Smooth muscle cell (in vitro differentiated cells): ENCODE data around the gene CAPN15. TPM values are rescaled to one million over a fixed set of nuclear protein-coding genes. Genes with fewer than 3 reads are reported as not detected.

Source experiments
- DNase-seq: peaks from one replicate; lab custom pipeline; 2025; ENCODE audit not compliant: unreplicated experiment; lab: John Stamatoyannopoulos, UW
- H2AFZ ChIP-seq: fragments of 200-600 bp; sonication (generic); 2 replicates; pipeline ENCODE4 v1.6.0; 2016; ENCODE audit warnings: antibody characterized with exemption, low read depth, mild to moderate bottlenecking
- H3F3A ChIP-seq: fragments of 200-600 bp; sonication (generic); 2 replicates; pipeline ENCODE4 v1.6.0; 2017; ENCODE audit warnings: antibody characterized with exemption, low read depth
- H3K27ac ChIP-seq: fragments of 200-600 bp; sonication (generic); 2 replicates; pipeline ENCODE4 v1.5.1; 2016; ENCODE audit warnings: low read depth, mild to moderate bottlenecking
- H3K27me3 ChIP-seq: fragments of 200-600 bp; sonication (generic); 2 replicates; pipeline ENCODE4 v1.6.1; 2016; ENCODE audit warnings: low read depth, mild to moderate bottlenecking
- H3K36me3 ChIP-seq: fragments of 200-600 bp; sonication (generic); 2 replicates; pipeline ENCODE4 v1.5.1; 2016; ENCODE audit warnings: low read depth
- H3K4me1 ChIP-seq: fragments of 200-600 bp; sonication (generic); 2 replicates; pipeline ENCODE4 v1.5.1; 2016; ENCODE audit warnings: low read depth
- H3K4me2 ChIP-seq: fragments of 200-600 bp; sonication (generic); 2 replicates; pipeline ENCODE4 v1.6.0; 2016; ENCODE audit warnings: mild to moderate bottlenecking
- H3K4me3 ChIP-seq: fragments of 200-600 bp; sonication (generic); 2 replicates; pipeline ENCODE4 v1.5.1; 2016; ENCODE audit warnings: mild to moderate bottlenecking
- H3K79me2 ChIP-seq: fragments of 200-600 bp; sonication (generic); 2 replicates; pipeline ENCODE4 v1.6.0; 2016; ENCODE audit warnings: low read depth, mild to moderate bottlenecking
- H3K9ac ChIP-seq: fragments of 200-600 bp; sonication (generic); 2 replicates; pipeline ENCODE4 v1.6.0; 2016; ENCODE audit warnings: low read depth
- H3K9me3 ChIP-seq: fragments of 200-600 bp; sonication (generic); replicated peaks from 2 replicates; pipeline ENCODE4 v1.5.1; 2016; ENCODE audit warnings: low read depth
- H4K20me1 ChIP-seq: fragments of 200-600 bp; sonication (generic); 2 replicates; pipeline ENCODE4 v1.6.0; 2016; ENCODE audit warnings: low read depth
- CTCF ChIP-seq: fragments of 200-600 bp; sonication (generic); IDR thresholded peaks from 2 replicates; pipeline ENCODE4 v1.5.1; 2017; ENCODE audit warnings: borderline replicate concordance, mild to moderate bottlenecking, antibody characterized with exemption; ENCODE audit not compliant: insufficient read depth, poor library complexity, severe bottlenecking
- WGBS: methylation state at CpG from one replicate; pipeline ENCODE4 v1.1.7; 2016; ENCODE audit warnings: low lambda C conversion rate; 5-methylcytosine and 5-hydroxymethylcytosine counted together
- microRNA-seq: library from miRNA; unstranded; fragments of <30 nt; microRNA quantifications from one replicate; pipeline ENCODE4, GENCODE V29; 2016; ENCODE audit warnings: borderline number of aligned reads
- polyA plus RNA-seq: library from polyadenylated mRNA; unstranded; fragments of >200 nt; fragmentation: Nextera tagmentation; extraction: Ambion mirVana; gene quantifications from 2 replicates; pipeline ENCODE4 v1.2.1, GENCODE V29; 2016
- small RNA-seq: library from RNA; depleted of rRNA; stranded (forward); fragments of <200 nt; gene quantifications from one replicate; pipeline ENCODE3, GENCODE V24; 2014
- total RNA-seq: library from RNA; depleted of rRNA; stranded (reverse); fragments of >200 nt; gene quantifications from 2 replicates; pipeline ENCODE4 v1.2.3, GENCODE V29; 2014

The CAPN15 gene
- total and polyA plus RNA-seq, 2 experiments from 2014 or later = 14.7 to 18.7 TPM

DNA sequence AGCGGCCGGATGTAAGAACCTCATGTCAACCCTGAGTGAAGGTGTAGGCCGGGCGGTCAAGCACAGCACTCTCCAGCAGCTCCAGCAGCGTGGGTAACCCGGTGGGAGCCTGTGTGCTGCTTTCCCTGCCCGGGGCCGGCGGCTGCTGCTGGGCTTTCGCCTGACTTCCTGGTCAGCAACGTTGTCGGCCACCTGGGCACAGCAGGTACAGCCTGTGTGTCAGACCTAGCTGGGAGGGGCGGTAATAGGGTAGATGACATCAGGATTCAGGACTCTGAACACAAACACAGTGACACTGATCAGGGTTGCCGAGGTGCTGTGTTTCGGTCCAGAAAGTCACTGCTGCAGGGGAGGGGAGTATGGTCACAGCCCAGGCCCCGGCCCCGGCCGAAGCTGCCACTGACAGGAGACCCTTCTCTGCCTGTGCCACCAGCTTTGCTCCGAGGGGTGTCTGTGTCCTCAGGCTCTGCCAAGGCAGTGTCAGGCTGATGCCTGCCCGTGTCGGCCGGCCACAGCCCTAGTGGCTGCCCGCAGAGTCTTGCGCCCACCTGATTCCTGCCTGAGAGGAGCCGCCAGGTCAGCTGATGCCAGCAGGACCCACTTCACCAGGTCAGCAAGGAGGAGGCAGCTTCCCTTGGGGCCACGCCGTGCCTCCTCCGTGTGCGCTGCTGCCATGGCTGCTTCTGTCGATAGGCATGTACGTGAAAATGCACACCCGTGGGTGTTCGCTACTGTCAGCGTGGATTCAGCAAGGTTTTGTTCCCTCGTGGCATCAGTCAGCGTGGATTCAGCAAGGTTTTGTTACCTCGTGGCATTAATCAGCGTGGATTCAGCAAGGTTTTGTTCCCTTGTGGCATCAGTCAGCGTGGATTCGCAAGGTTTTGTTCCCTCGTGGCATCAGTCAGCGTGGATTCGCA is 71.6 kb downstream of the CAPN15 start:
- Histone ChIP-seq H3K27me3 (no peaks in the 10 kb centered on the region), H3K9me3 (no peaks in the 10 kb centered on the region), H3F3A (no peaks in the 10 kb centered on the region), H4K20me1 (peaks cover 94% of the 10 kb centered on the region), H3K79me2 (peaks cover 65% of the 10 kb centered on the region), H3K9ac (no peak overlapping the region), H3K27ac (no peak overlapping the region), H3K4me3 (no peak overlapping the region), H3K4me2 (no peak overlapping the region), H2AFZ (no peak overlapping the region), H3K36me3 (no peaks in the 10 kb centered on the region), H3K4me1 (no peaks in the 10 kb centered on the region)
- no peak for TF ChIP-seq CTCF
- WGBS = 98% methylated on average over 43 of the region's 43 CpGs
- DNase-seq = no peak

- Histone ChIP-seq H3K27ac (no peak overlapping the region), H3K9me3 (no peaks in the 10 kb centered on the region), H2AFZ (no peak overlapping the region), H3K79me2 (peaks cover 64% of the 10 kb centered on the region), H3K27me3 (no peaks in the 10 kb centered on the region), H3K36me3 (no peaks in the 10 kb centered on the region), H4K20me1 (peaks cover 94% of the 10 kb centered on the region), H3K4me1 (no peaks in the 10 kb centered on the region), H3F3A (no peaks in the 10 kb centered on the region), H3K4me2 (no peak overlapping the region), H3K9ac (no peak overlapping the region), H3K4me3 (no peak overlapping the region)
- TF ChIP-seq CTCF = no peak
- 70% methylated on average over 7 of the region's 7 CpGs for WGBS
- DNase-seq = no peak
These were observed 73.3 kb downstream of the CAPN15 start for GRCh38 chr16:600781-601180.

- Histone ChIP-seq H4K20me1 (peaks cover 92% of the 10 kb centered on the region), H3K4me1 (no peaks in the 10 kb centered on the region), H3K4me3 (no peak overlapping the region), H3F3A (no peaks in the 10 kb centered on the region), H3K9me3 (no peaks in the 10 kb centered on the region), H3K4me2 (no peak overlapping the region), H3K9ac (no peak overlapping the region), H3K27me3 (no peaks in the 10 kb centered on the region), H3K27ac (no peak overlapping the region), H3K79me2 (peaks cover 66% of the 10 kb centered on the region), H3K36me3 (no peaks in the 10 kb centered on the region), H2AFZ (no peak overlapping the region)
- no peak for DNase-seq
- 94% methylated on average over 5 of the region's 5 CpGs for WGBS
- no peak for TF ChIP-seq CTCF
These were observed 76.4 kb downstream of the CAPN15 start for GRCh38 chr16:603933-604332.

Small RNA genes within 50 kb of the gene (microRNA-seq; reads per million reads assigned to microRNA genes)
- gene MIR3176 (not detected), gene MIR5587 (not detected)

Small RNA genes within 50 kb of the gene (small RNA-seq; reads per million reads assigned to genes)
- gene MIR3176 (0.08 reads per million), gene MIR5587 (not detected), gene Z98883.1 (not detected)

Other genes with a start within 250 kb of the CAPN15 start
- 0.58 and 0.63 TPM in 2 replicates for gene ARHGDIG, start 247.1 kb upstream of the CAPN15 start, total RNA-seq
- gene ARHGDIG, start 247.1 kb upstream of the CAPN15 start, polyA plus RNA-seq = 2.9 and 4.7 TPM in 2 replicates
- 0.18 TPM in 1 of 2 replicates, not detected in the other for gene PDIA2, start 244.5 kb upstream of the CAPN15 start, total RNA-seq
- gene PDIA2, start 244.5 kb upstream of the CAPN15 start, polyA plus RNA-seq = 0.43 and 0.86 TPM in 2 replicates
- 12.7 and 13.0 TPM in 2 replicates for gene AXIN1, start 175.0 kb upstream of the CAPN15 start, total RNA-seq
- 15.0 and 15.2 TPM in 2 replicates for gene AXIN1, start 175.0 kb upstream of the CAPN15 start, polyA plus RNA-seq
- 80.8 and 84.6 TPM in 2 replicates for gene MRPL28, start 157.2 kb upstream of the CAPN15 start, total RNA-seq
- 155 and 160 TPM in 2 replicates for gene MRPL28, start 157.2 kb upstream of the CAPN15 start, polyA plus RNA-seq
- 53.6 and 57.1 TPM in 2 replicates for gene PGAP6, start 145.7 kb upstream of the CAPN15 start, total RNA-seq
- gene PGAP6, start 145.7 kb upstream of the CAPN15 start, polyA plus RNA-seq = 80.0 and 99.9 TPM in 2 replicates
- gene NME4, start 130.5 kb upstream of the CAPN15 start, total RNA-seq = 189 and 218 TPM in 2 replicates
- 421 and 523 TPM in 2 replicates for gene NME4, start 130.5 kb upstream of the CAPN15 start, polyA plus RNA-seq
- gene DECR2, start 125.8 kb upstream of the CAPN15 start, total RNA-seq = 7.3 and 18.2 TPM in 2 replicates
- 15.4 and 21.2 TPM in 2 replicates for gene DECR2, start 125.8 kb upstream of the CAPN15 start, polyA plus RNA-seq
- 9.0 and 19.5 TPM in 2 replicates for gene RAB11FIP3, start 102.1 kb upstream of the CAPN15 start, total RNA-seq
- 20.4 and 25.7 TPM in 2 replicates for gene RAB11FIP3, start 102.1 kb upstream of the CAPN15 start, polyA plus RNA-seq
- gene PRR35, start 32.7 kb downstream of the CAPN15 start, total RNA-seq = not detected in 2 replicates
- not detected in 2 replicates for gene PRR35, start 32.7 kb downstream of the CAPN15 start, polyA plus RNA-seq
- 0.18 and 0.63 TPM in 2 replicates for gene NHLRC4, start 39.3 kb downstream of the CAPN15 start, total RNA-seq
- gene NHLRC4, start 39.3 kb downstream of the CAPN15 start, polyA plus RNA-seq = 0.85 and 2.6 TPM in 2 replicates
- gene PIGQ, start 42.3 kb downstream of the CAPN15 start, total RNA-seq = 21.0 and 30.1 TPM in 2 replicates
- 45.7 and 51.0 TPM in 2 replicates for gene PIGQ, start 42.3 kb downstream of the CAPN15 start, polyA plus RNA-seq
- gene RAB40C, start 62.4 kb downstream of the CAPN15 start, total RNA-seq = 14.7 and 21.2 TPM in 2 replicates
- gene RAB40C, start 62.4 kb downstream of the CAPN15 start, polyA plus RNA-seq = 27.0 and 28.3 TPM in 2 replicates
- gene WFIKKN1, start 103.3 kb downstream of the CAPN15 start, total RNA-seq = 1.5 TPM in 1 of 2 replicates, not detected in the other
- gene WFIKKN1, start 103.3 kb downstream of the CAPN15 start, polyA plus RNA-seq = 0.77 and 0.83 TPM in 2 replicates
- gene METTL26, start 108.6 kb downstream of the CAPN15 start, total RNA-seq = 134 and 158 TPM in 2 replicates
- 227 and 238 TPM in 2 replicates for gene METTL26, start 108.6 kb downstream of the CAPN15 start, polyA plus RNA-seq
- 7.7 and 11.9 TPM in 2 replicates for gene MCRIP2, start 114.1 kb downstream of the CAPN15 start, total RNA-seq
- 34.7 and 45.8 TPM in 2 replicates for gene MCRIP2, start 114.1 kb downstream of the CAPN15 start, polyA plus RNA-seq
- gene WDR90, start 121.7 kb downstream of the CAPN15 start, total RNA-seq = 6.8 and 8.4 TPM in 2 replicates
- gene WDR90, start 121.7 kb downstream of the CAPN15 start, polyA plus RNA-seq = 10.4 and 24.6 TPM in 2 replicates
- 41.4 and 44.5 TPM in 2 replicates for gene RHOT2, start 140.4 kb downstream of the CAPN15 start, total RNA-seq
- gene RHOT2, start 140.4 kb downstream of the CAPN15 start, polyA plus RNA-seq = 148 and 152 TPM in 2 replicates
- 2.7 and 4.5 TPM in 2 replicates for gene RHBDL1, start 148.0 kb downstream of the CAPN15 start, total RNA-seq
- gene RHBDL1, start 148.0 kb downstream of the CAPN15 start, polyA plus RNA-seq = 2.6 and 3.7 TPM in 2 replicates
- gene STUB1, start 152.7 kb downstream of the CAPN15 start, total RNA-seq = 93.4 and 99.0 TPM in 2 replicates
- 196 and 212 TPM in 2 replicates for gene STUB1, start 152.7 kb downstream of the CAPN15 start, polyA plus RNA-seq
- gene JMJD8, start 156.6 kb downstream of the CAPN15 start, total RNA-seq = 42.9 and 47.9 TPM in 2 replicates
- 92.5 and 95.1 TPM in 2 replicates for gene JMJD8, start 156.6 kb downstream of the CAPN15 start, polyA plus RNA-seq
- 4.7 and 10.6 TPM in 2 replicates for gene WDR24, start 162.7 kb downstream of the CAPN15 start, total RNA-seq
- 19.3 and 22.2 TPM in 2 replicates for gene WDR24, start 162.7 kb downstream of the CAPN15 start, polyA plus RNA-seq
- gene FBXL16, start 178.1 kb downstream of the CAPN15 start, total RNA-seq = 0.76 TPM in 1 of 2 replicates, not detected in the other
- gene FBXL16, start 178.1 kb downstream of the CAPN15 start, polyA plus RNA-seq = 0.17 TPM in 1 of 2 replicates, not detected in the other
- gene METRN, start 187.4 kb downstream of the CAPN15 start, total RNA-seq = 30.6 and 39.6 TPM in 2 replicates
- gene METRN, start 187.4 kb downstream of the CAPN15 start, polyA plus RNA-seq = 170 and 193 TPM in 2 replicates
- gene ANTKMT, start 193.4 kb downstream of the CAPN15 start, total RNA-seq = 11.9 and 15.6 TPM in 2 replicates
- 39.8 and 40.9 TPM in 2 replicates for gene ANTKMT, start 193.4 kb downstream of the CAPN15 start, polyA plus RNA-seq
- 2.8 TPM in 1 of 2 replicates, not detected in the other for gene CCDC78, start 198.7 kb downstream of the CAPN15 start, total RNA-seq
- 3.4 and 4.7 TPM in 2 replicates for gene CCDC78, start 198.7 kb downstream of the CAPN15 start, polyA plus RNA-seq
- 3.2 and 15.4 TPM in 2 replicates for gene HAGHL, start 199.4 kb downstream of the CAPN15 start, total RNA-seq
- gene HAGHL, start 199.4 kb downstream of the CAPN15 start, polyA plus RNA-seq = 23.1 and 24.6 TPM in 2 replicates
- 19.7 and 33.5 TPM in 2 replicates for gene CIAO3, start 213.3 kb downstream of the CAPN15 start, total RNA-seq
- gene CIAO3, start 213.3 kb downstream of the CAPN15 start, polyA plus RNA-seq = 35.6 and 39.6 TPM in 2 replicates
- gene MSLN, start 233.0 kb downstream of the CAPN15 start, total RNA-seq = 0.18 and 3.7 TPM in 2 replicates
- gene MSLN, start 233.0 kb downstream of the CAPN15 start, polyA plus RNA-seq = 0.26 and 1.2 TPM in 2 replicates